Mesothelial cell of epicardium (in vitro differentiated cells): ENCODE data around the gene GALNT5. TPM values are rescaled to one million over a fixed set of nuclear protein-coding genes. Genes with fewer than 3 reads are reported as not detected.

Experiments
- DNase-seq, 2 experiments: peaks; one replicate each; pipeline ENCODE4 v3.0.0; 2021; ENCODE audit warnings: low spot score in 2 of 2; ENCODE audit not compliant: unreplicated experiment in 2 of 2
- H3K27ac Mint-ChIP-seq: 2 replicates; pipeline ENCODE4 v1.8.0; 2021; ENCODE audit warnings: mixed read lengths
- H3K27me3 Mint-ChIP-seq: 2 replicates; pipeline ENCODE4 v1.8.0; 2021; ENCODE audit warnings: low read depth, mixed read lengths
- H3K36me3 Mint-ChIP-seq: 2 replicates; pipeline ENCODE4 v1.8.0; 2021; ENCODE audit warnings: mixed read lengths
- H3K4me1 Mint-ChIP-seq: 2 replicates; pipeline ENCODE4 v1.8.0; 2021; ENCODE audit warnings: mixed read lengths
- H3K4me3 Mint-ChIP-seq: 2 replicates; pipeline ENCODE4 v1.8.0; 2021; ENCODE audit warnings: mild to moderate bottlenecking, moderate library complexity, mixed read lengths
- H3K9me3 Mint-ChIP-seq: 2 replicates; pipeline ENCODE4 v1.8.0; 2021; ENCODE audit warnings: mixed read lengths
- total RNA-seq: library from RNA; stranded (reverse); gene quantifications from 3 replicates; pipeline ENCODE4 v1.2.1, GENCODE V29; 2021
- TF ChIP-seq, protein P1 (sequence below): fragments of 200-600 bp; sonication (generic); IDR thresholded peaks from one replicate; pipeline ENCODE4 v1.5.0; 2021; ENCODE audit warnings: antibody characterized with exemption; ENCODE audit not compliant: unreplicated experiment

GALNT5 gene
- total RNA-seq, 1 donor from 2014 or later = 1.3 TPM

DNA sequence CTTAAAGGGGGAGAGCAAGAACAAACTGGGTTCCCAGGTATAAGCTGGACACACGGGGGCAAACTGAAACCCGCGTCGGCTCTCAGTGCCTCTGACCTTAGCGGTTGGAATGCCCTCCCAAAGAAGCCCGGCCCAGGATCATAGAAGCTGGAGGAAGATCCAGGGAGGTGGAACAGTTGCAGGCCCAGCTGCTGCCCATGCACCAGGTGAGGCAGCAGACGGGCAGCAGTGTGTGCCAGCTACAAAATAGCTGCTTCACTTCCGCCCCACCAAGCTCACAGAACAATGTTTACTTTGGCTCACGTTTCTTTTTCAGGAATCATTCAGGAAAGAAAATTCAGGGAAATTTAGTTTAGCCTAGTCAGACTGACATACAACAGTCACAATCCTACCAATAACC, 72.0 kb downstream of the GALNT5 start:
- no peaks in the 10 kb centered on the region for H3K9me3 Mint-ChIP-seq
- TF ChIP-seq, protein P1, sequence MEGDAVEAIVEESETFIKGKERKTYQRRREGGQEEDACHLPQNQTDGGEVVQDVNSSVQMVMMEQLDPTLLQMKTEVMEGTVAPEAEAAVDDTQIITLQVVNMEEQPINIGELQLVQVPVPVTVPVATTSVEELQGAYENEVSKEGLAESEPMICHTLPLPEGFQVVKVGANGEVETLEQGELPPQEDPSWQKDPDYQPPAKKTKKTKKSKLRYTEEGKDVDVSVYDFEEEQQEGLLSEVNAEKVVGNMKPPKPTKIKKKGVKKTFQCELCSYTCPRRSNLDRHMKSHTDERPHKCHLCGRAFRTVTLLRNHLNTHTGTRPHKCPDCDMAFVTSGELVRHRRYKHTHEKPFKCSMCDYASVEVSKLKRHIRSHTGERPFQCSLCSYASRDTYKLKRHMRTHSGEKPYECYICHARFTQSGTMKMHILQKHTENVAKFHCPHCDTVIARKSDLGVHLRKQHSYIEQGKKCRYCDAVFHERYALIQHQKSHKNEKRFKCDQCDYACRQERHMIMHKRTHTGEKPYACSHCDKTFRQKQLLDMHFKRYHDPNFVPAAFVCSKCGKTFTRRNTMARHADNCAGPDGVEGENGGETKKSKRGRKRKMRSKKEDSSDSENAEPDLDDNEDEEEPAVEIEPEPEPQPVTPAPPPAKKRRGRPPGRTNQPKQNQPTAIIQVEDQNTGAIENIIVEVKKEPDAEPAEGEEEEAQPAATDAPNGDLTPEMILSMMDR = no peak
- H3K36me3 Mint-ChIP-seq = no peaks in the 10 kb centered on the region
- H3K27ac Mint-ChIP-seq = no peak overlapping the region
- no peak for DNase-seq
- peaks cover 19% of the 10 kb centered on the region for H3K27me3 Mint-ChIP-seq
- H3K4me3 Mint-ChIP-seq = no peak overlapping the region
- peaks cover 2% of the 10 kb centered on the region for H3K4me1 Mint-ChIP-seq

DNA sequence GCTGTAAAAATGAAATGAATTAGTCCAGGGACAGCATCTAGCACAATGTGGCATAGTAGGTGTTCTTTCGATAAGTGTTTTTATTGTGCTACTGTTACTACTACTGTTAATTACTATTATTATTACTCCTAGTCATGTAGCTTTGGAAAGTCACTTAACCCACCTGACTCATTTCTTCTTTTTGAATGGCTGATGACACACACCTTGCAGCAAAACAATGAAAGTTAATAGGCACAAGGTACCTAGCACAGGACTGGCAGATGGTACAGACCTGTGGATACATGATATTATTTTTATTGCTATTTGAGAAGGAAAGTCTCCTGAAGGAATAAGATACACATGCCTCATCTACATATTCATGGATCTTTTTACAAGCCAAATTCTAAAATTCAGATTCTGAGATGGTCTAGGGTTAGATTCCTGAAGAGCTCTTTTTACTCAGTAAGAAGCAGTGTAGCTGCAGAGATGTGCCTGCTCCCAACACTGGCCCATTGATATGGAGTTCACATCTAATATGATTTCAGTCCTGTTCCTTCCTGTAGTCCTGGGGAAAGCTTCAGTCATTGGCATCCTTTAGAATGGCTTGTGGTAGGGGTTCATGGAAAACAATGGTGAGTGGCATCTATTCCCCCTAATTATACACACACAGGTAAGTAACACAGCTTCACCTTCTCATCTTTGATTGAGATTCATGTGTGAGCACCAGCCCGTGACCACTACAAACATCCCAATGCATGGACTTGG, 76.0 kb downstream of the GALNT5 start:
- H3K27ac Mint-ChIP-seq = no peak overlapping the region

GRCh38 chr2:157334335-157334734, 76.8 kb downstream of the GALNT5 start:
- Mint-ChIP-seq H3K27me3 (peaks cover 25% of the 10 kb centered on the region), H3K4me3 (no peak overlapping the region), H3K4me1 (no peaks in the 10 kb centered on the region), H3K27ac (no peak overlapping the region), H3K9me3 (no peaks in the 10 kb centered on the region), H3K36me3 (no peaks in the 10 kb centered on the region)
- TF ChIP-seq, protein P1 = no peak
- DNase-seq = no peak

More for the DNA sequence above, 76.0 kb downstream of the GALNT5 start:
- H3K27me3 Mint-ChIP-seq = peaks cover 23% of the 10 kb centered on the region
- H3K9me3 Mint-ChIP-seq = no peaks in the 10 kb centered on the region
- TF ChIP-seq, protein P1 = no peak
- H3K36me3 Mint-ChIP-seq = no peaks in the 10 kb centered on the region
- H3K4me3 Mint-ChIP-seq = no peak overlapping the region
- H3K4me1 Mint-ChIP-seq = no peaks in the 10 kb centered on the region
- no peak for DNase-seq

- TF ChIP-seq, protein P1 = no peak
- Mint-ChIP-seq H3K4me1 (no peaks in the 10 kb centered on the region), H3K9me3 (no peaks in the 10 kb centered on the region), H3K36me3 (no peaks in the 10 kb centered on the region), H3K4me3 (no peak overlapping the region), H3K27me3 (peaks cover 25% of the 10 kb centered on the region), H3K27ac (no peak overlapping the region)
- DNase-seq = no peak
Measured at GRCh38 chr2:157334797-157335196, 77.3 kb downstream of the GALNT5 start.

DNA sequence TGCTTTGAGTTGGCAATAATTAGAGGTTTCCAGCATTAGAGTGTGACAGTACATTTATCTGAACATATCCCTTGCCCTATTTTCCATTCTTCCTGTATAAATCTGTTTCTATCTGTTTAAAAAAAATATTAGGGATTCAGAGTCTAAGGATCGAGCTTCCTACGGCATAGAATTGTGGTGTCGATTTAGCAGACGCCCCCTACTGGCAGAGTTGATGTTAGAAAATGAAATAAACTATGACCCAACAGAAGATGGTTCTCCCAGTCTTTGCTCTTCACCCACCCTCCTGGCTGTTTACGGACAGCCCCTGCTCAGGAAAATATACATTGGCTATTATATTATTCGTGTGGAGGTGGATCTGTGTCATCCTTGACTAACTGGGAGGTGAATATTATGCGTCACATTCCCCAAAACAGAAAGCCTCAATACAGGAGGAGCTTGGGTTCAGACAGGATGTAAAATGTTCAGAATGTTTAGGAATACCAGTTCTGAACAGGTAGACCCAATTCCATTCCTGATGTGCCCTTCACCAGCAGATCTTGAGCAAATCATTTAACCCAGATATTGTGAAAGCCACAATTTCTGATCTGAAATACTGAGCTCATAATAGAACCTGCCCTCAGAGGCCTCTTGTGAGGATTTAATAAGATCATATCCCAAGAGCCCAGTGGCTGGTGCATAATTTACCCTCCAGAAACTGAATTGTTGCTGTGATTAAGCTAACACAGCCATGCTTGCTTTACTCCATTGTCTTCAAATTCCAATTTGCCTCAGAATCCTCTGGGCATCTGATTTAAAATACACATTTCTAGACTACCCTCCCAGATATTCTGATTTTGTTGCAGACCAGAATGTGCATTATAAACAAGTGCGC, 78.9 kb downstream of the GALNT5 start:
- Mint-ChIP-seq H3K36me3 (no peaks in the 10 kb centered on the region), H3K27ac (no peak overlapping the region), H3K4me3 (no peak overlapping the region), H3K9me3 (peaks cover 6% of the 10 kb centered on the region), H3K4me1 (no peaks in the 10 kb centered on the region), H3K27me3 (peaks cover 23% of the 10 kb centered on the region)
- DNase-seq = no peak
- TF ChIP-seq, protein P1 = peak; percentile 83
